Adrenal gland (tissue), 12 donors: ENCODE results near the gene CMPK2. TPM values are rescaled to one million over a fixed set of nuclear protein-coding genes. Genes with fewer than 3 reads are reported as not detected.

Experiments used
- DNase-seq, 7 donors: peaks; one replicate each; pipeline ENCODE4 v3.0.0-alpha.2; 2019 to 2020
- H3K27ac ChIP-seq, 5 donors: fragments of 200-600 bp; sonication (generic) in 4 of 5; 1 replicate in 3 of 5; 2 replicates in 2 of 5; pipeline versions ENCODE4 v1.5.1 to v1.8.0; 2016 to 2020; ENCODE audit warnings: mild to moderate bottlenecking in 1 of 5
- H3K27me3 ChIP-seq: fragments of 200-600 bp; 2 replicates; pipeline ENCODE4 v1.8.0; 2021
- H3K36me3 ChIP-seq, 2 donors: fragments of 200-600 bp; replicated peaks in 1 of 2; 1 replicate in 1 of 2; 2 replicates in 1 of 2; pipeline versions ENCODE4 v1.5.1 to v1.8.0; 2018 to 2022
- H3K4me1 ChIP-seq, 2 donors: fragments of 200-600 bp; replicated peaks in 1 of 2; 1 replicate in 1 of 2; 2 replicates in 1 of 2; pipeline versions ENCODE4 v1.5.1 to v1.8.0; 2018 to 2021
- H3K4me3 ChIP-seq, 4 donors: fragments of 200-600 bp; sonication (generic) in 3 of 4; one replicate each; pipeline ENCODE4 v1.5.1; 2016 to 2018
- H3K9me3 ChIP-seq, 3 donors: fragments of 200-600 bp; sonication (generic) in 1 of 3; replicated peaks in 1 of 3; 1 replicate in 2 of 3; 2 replicates in 1 of 3; pipeline versions ENCODE4 v1.5.1 to v1.8.0; 2016 to 2021
- CTCF ChIP-seq, 6 experiments: fragments of 450-650 bp in 4 of 6; fragments of 200-600 bp in 2 of 6; sonication (generic) in 1 of 6; IDR thresholded peaks; 1 replicate in 5 of 6; 2 replicates in 1 of 6; pipeline versions ENCODE4 v1.5.1 to v1.8.0; 2016 to 2021; ENCODE audit warnings: antibody characterized with exemption in 6 of 6, mild to moderate bottlenecking in 2 of 6, moderate library complexity in 1 of 6
- POLR2A ChIP-seq, 2 donors: fragments of 450-650 bp; IDR thresholded peaks; one replicate each; pipeline ENCODE4 v1.6.1; 2017; ENCODE audit warnings: antibody characterized with exemption in 2 of 2, mild to moderate bottlenecking in 2 of 2, moderate library complexity in 1 of 2
- WGBS, 4 donors: extraction: QIAGEN DNeasy Blood & Tissue Kit in 2 of 4; methylation state at CpG; one replicate each; pipeline versions ENCODE4 v1.1.5 to v1.1.7; 2013 to 2017; 5-methylcytosine and 5-hydroxymethylcytosine counted together
- intact Hi-C, 2 donors: fragments of 100-400 bp; cut with DNase I; formaldehyde crosslinking; loops; one replicate each; pipeline versions ENCODE4 v1.14.1 to v1.15.0; 2022 to 2023
- polyA plus RNA-seq, 3 donors: library from polyadenylated mRNA; stranded (reverse); fragments of 200-250 nt in 2 of 3; fragments of 350-450 nt in 1 of 3; fragmentation: Illumina TruSeq in 1 of 3; extraction: RNeasy Lipid Tissue Mini Kit (QIAGEN cat#74804) in 1 of 3; gene quantifications; one replicate each; pipeline ENCODE4 v1.2.3, GENCODE V29; 2013 to 2014
- total RNA-seq, 9 donors: library from RNA; depleted of rRNA in 4 of 9; stranded (reverse); fragments of >200 nt in 4 of 9; fragments of 120-200 nt in 1 of 9; fragmentation: NEBNext Ultra II Directional in 1 of 9; extraction: Animal tissue kit (Norgen Biotek cat#: 25700) in 1 of 9; gene quantifications; one replicate each; pipeline versions ENCODE4 v1.1.0 to v1.2.4, GENCODE V29; 2013 to 2023
- donor health status: healthy with polysubstance abuse.
- donor health status: Bipolar disorder and iron deficiency.
- donor health status: DM: yes; HTN: yes; CAD: no.
- donor health status: DM: no; HTN: no; CAD: no.
- donor health status: DM: no; HTN: no; CAD: no.
- donor health status: DM: yes; HTN: yes; CAD: no.

CMPK2 gene
- total and polyA plus RNA-seq, 12 donors: 2.4 to 18.8 (median 6.2) TPM

GRCh38 chr2:6913415-6914157, 47.9 kb upstream of the CMPK2 start:
- intact Hi-C loops: no loop called here
- no peak overlapping the region for H3K27ac ChIP-seq
- WGBS, 4 donors: 88 to 96% (median 91%) methylated on average over 9 of the region's 9 CpGs
- H3K27me3 ChIP-seq: no peaks in the 10 kb centered on the region
- TF ChIP-seq CTCF (IDR thresholded peaks at IDR 0.05) (no peak), POLR2A (IDR thresholded peaks at IDR 0.05) (no peak)
- H3K4me3 ChIP-seq: no peak overlapping the region
- DNase-seq: no peak
- H3K4me1 ChIP-seq: peaks cover 0 to 10% of the 10 kb centered on the region in 2 donors
- H3K36me3 ChIP-seq: no peaks in the 10 kb centered on the region
- H3K9me3 ChIP-seq: no peaks in the 10 kb centered on the region

- Histone ChIP-seq H3K4me3 (no peak overlapping the region), H3K27ac (no peak overlapping the region), H3K36me3 (no peaks in the 10 kb centered on the region), H3K9me3 (no peaks in the 10 kb centered on the region), H3K27me3 (no peaks in the 10 kb centered on the region), H3K4me1 (peaks cover 0 to 7% of the 10 kb centered on the region in 2 donors)
- intact Hi-C loops: no loop called here
- no peak for DNase-seq
- no peak for TF ChIP-seq POLR2A (IDR thresholded peaks at IDR 0.05)
- TF ChIP-seq CTCF (IDR thresholded peaks at IDR 0.05): no peak
Measured at GRCh38 chr2:6911721-6912120, 46.0 kb upstream of the CMPK2 start.

GRCh38 chr2:6909431-6910385, 44.0 kb upstream of the CMPK2 start:
- Histone ChIP-seq H3K9me3 (no peaks in the 10 kb centered on the region), H3K27me3 (no peaks in the 10 kb centered on the region), H3K4me3 (no peak overlapping the region), H3K27ac (no peak overlapping the region), H3K36me3 (no peaks in the 10 kb centered on the region), H3K4me1 (no peaks in the 10 kb centered on the region)
- WGBS, 4 donors: 79 to 85% (median 80%) methylated on average over 8 of the region's 8 CpGs
- no peak for TF ChIP-seq POLR2A (IDR thresholded peaks at IDR 0.05)
- TF ChIP-seq CTCF (IDR thresholded peaks at IDR 0.05): no peak
- intact Hi-C loops: no loop called here
- DNase-seq: no peak

- DNase-seq: no peak
- 89 to 95% (median 94%) methylated on average over 2 of the region's 2 CpGs for WGBS, 4 donors
- H3K27ac ChIP-seq: no peak overlapping the region
- no peaks in the 10 kb centered on the region for H3K36me3 ChIP-seq
- no peaks in the 10 kb centered on the region for H3K27me3 ChIP-seq
- H3K4me3 ChIP-seq: no peak overlapping the region
- no peaks in the 10 kb centered on the region for H3K9me3 ChIP-seq
- TF ChIP-seq POLR2A (IDR thresholded peaks at IDR 0.05) (no peak), CTCF (IDR thresholded peaks at IDR 0.05) (no peak)
- H3K4me1 ChIP-seq: no peaks in the 10 kb centered on the region
- intact Hi-C loops: no loop called here
Measured at GRCh38 chr2:6908291-6908690, 42.6 kb upstream of the CMPK2 start.
